ENCODE measurements around the gene CNTNAP2.

GRCh38 chr7:146641491-146641890, 524.9 kb downstream of the CNTNAP2 start:
- TF ChIP-seq HOMEZ (CRISPR knock-in tag; IDR thresholded peaks at IDR 0.05) = no peak
- no peak for TF ChIP-seq HES1 (IDR thresholded peaks at IDR 0.05; ENCODE audit: low read depth)
- TF ChIP-seq SMAD4 (CRISPR knock-in tag; conservative IDR thresholded peaks at IDR 0.05) = no peak
